ENCODE measurements around the gene RTN4. TPM values are rescaled to one million over a fixed set of nuclear protein-coding genes. Genes with fewer than 3 reads are reported as not detected.
A peak's percentile ranks its signal among the peaks of the same experiment; 100 is the strongest.
"Not testable (repeated sequence)": the region's sequence is repeated elsewhere in the genome, so short reads cannot be mapped to it uniquely, and the experiment has no call there.

Gene RTN4
- total RNA-seq, 1 donor from 2014 or later: 370 TPM

- no peak for DNase-seq (ENCODE audit: low spot score)
These were observed 13.6 kb upstream of the RTN4 start for GRCh38 chr2:55063713-55064323.

GRCh38 chr2:55063226-55063625, 13.0 kb upstream of the RTN4 start:
- no peak for DNase-seq (ENCODE audit: low spot score)

DNA sequence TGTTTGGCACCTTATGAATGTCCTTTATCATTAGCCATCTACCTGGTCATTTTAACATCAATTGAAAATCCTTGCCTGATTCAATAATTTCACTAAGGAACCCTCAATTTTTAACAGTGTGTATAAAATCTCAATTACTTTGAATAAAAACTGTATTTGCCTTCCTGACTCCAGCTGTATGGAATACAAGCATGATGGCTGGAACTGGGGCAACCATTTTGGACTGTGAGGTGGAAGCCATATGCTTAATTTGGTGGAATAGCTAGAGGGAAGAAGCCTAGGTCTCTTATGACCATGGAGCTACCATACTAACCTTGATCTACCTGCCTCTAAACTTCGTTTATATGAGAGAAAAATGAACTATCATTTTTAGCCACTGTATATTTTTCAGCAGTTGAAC, 12.5 kb upstream of the RTN4 start:
- no peak for DNase-seq (ENCODE audit: low spot score)

GRCh38 chr2:55061523-55062344, 11.5 kb upstream of the RTN4 start:
- DNase-seq (ENCODE audit: low spot score): no peak

GRCh38 chr2:55059793-55060192, 9.5 kb upstream of the RTN4 start:
- DNase-seq (ENCODE audit: low spot score): no peak

DNA sequence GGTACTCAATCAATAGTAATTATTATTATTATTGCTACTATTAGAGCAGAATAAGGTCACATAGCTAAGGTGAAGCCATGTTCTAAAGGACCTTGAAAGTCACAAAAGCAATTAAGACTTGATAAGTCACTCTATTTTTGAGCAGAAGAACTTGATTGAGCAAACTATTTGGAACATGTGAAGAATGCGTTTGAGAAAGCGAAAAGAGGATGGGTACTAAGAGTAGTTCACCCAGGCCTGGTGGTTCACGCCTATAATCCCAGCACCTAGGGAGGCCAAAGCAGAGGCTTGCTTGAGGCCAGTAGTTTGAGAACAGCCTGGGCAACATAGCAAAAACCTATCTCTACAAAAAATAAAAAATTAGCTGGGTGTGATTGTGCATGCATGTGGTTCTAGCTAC, 7.2 kb upstream of the RTN4 start:
- DNase-seq (ENCODE audit: low spot score): no peak

DNA sequence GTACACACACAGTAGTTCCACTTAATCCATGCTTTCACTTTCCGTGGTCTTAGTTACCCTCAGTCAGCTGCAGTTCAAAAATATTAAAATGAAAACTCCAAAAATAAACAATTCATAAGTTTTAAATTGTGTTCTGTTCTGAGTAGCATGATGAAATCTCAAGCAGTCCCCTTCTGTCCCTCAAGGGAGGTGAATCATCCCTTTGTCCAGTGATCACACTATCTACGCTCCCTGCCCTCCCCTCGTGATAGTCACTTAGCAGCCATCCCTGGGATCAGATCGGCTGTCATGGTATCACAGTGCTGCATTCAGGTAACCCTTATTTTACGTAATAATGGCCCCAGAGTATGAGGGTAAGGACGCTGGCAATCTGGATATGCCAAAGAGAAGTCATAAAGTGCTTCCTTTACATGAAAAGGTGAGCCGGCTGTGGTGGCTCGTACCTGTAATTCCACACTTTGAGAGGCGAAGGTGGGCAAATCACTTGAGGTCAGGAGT, 5.8 kb upstream of the RTN4 start:
- no peak for DNase-seq (ENCODE audit: low spot score)

DNA sequence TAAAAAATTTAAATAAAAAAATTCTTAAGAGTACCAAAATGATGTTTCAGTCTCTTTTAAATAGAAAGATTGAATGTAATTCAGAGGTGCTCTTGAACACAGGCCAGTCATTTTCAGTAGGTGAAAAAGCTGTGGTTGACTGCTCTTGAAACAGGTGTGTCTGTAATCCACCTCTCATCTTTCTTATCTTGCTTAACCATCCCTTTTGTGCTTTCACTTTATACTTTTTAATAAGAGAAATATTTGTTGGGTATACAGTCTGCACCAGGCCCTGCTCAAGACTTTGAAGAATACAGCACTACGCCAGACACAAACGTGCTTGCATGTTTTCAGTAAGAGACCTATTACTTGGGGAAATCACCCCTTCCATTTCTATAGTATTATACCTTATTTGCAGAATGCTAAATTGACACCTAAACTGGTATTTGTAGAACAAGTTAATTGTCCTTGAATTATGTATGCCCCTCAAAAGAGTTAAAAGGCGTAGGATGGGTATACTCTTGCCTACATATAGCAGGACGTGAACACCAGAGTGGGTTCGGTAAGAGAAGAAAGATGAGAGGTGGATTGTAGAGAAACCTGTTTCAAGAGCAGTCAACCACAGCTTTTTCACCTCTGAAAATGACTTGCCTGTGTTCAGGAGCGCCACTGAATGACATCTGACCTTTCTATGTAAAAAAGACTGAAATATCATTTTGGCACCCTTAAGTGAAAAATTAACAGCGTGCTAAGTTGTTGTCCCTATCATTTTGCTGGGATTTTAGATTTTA, 4.0 kb upstream of the RTN4 start:
- no peak for DNase-seq (ENCODE audit: low spot score)

GRCh38 chr2:55053225-55053624, 3.0 kb upstream of the RTN4 start:
- DNase-seq (ENCODE audit: low spot score): not testable (repeated sequence)

GRCh38 chr2:55052129-55053061, 2.1 kb upstream of the RTN4 start:
- DNase-seq (ENCODE audit: low spot score): no peak

- peak; percentile 60 for DNase-seq (ENCODE audit: low spot score)
These were observed 995 bp upstream of the RTN4 start for GRCh38 chr2:55051026-55051866.

GRCh38 chr2:55049821-55050099, 491 bp downstream of the RTN4 start:
- no peak for DNase-seq (ENCODE audit: low spot score)

DNA sequence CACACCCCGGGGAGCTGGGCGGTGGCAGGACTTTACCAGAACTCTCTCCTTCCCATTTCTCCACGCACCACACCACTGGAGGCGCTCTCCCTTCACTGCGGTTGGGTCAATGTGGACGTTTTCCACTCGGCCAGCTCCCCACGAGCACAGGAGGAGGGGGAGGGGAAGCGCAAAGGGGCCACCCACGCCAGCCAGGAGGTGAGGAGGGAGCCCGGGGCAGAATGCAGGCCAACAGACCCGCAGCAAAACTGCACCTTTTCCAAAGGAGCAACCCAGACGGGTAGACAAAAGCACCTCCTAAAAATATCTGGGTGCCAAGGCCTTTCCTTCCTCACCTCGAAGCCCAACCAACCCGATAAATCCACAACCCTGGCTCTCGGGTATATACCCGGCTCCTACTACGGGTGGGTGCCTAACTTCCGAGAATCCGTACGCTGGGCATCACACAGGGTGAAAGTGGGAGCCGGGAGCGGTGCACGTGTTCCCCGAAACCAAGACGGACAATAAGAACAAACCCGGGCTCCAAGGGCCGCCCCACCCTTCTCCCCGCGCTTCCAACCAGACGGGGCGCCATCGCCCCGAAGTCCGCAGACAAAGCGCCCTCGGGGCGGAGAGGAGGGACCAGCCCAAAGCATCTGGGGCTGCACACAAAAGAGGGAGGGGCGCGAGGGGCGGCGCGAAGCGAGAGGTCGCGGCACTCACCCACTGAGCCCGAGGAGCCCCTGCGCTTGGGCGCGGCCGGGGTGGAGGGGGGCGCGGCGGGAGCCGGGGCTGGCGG, 1.0 kb downstream of the RTN4 start:
- peak; percentile 90 for DNase-seq (ENCODE audit: low spot score)

GRCh38 chr2:55048508-55049042, 1.7 kb downstream of the RTN4 start:
- peak; percentile 33 for DNase-seq (ENCODE audit: low spot score)

DNA sequence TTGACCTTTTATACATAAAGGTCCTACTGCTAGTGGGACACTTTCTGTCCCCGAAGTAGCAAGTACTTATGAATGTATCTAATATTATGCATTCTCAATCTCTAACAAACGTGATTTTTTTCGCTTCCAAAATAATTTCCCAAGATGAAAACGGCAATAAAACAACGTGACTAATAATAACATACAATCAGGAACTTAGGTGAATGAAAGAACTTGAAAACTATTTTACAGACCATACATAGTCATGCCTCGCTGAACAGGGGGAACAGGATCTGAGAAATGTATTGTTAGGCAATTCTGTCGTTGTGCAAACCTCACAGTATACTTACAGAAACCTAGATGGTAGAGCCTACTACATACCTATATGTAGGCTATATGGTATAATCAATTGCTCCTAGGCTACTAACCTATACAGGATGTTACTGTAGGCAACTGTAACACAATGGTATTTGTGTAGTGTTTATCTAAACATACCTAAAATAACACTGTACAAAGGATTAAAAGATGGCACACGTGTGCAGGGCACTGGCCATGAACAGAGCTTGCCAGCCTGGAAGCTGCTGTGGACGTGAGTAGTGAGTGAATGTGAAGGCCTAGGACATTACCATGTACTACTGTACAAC, 2.5 kb downstream of the RTN4 start:
- DNase-seq (ENCODE audit: low spot score): no peak

DNA sequence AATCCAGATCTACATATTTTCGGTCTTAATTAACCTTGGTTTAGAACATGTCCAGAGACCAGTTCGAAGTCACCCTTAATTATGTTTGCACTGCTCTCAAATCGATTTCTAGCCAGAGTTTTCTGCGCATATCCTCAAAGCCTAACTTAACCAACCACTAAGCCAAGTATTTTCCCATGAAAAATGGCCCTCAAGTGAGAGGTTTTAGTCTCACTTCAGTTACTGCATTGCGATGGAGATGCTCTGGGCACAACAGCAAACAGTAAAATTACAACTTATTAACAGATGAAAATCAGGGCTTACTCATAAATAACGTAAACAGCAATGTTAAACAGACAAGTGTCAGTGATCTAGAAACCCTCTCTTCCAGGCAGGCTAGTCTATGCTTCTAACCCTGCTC, 4.5 kb downstream of the RTN4 start:
- DNase-seq (ENCODE audit: low spot score): no peak

DNA sequence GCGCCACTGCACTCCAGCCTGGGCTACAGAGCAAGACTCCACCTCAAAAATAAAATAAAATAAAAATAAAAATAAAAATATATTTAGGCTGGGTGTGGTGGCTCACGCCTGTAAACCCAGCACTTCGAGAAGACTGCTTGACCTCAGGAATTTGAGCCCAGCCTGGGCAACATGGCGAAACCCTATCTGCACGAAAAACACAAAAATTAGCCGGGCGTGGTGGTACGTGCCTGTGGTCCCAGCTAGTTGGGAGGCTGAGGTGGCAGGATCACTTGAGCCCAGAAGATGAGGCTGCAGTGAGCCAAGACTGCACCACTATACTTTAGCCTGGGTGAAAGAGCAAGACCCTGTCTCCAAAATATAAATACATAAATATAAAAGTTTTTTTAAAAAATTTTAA, 6.4 kb downstream of the RTN4 start:
- no peak for DNase-seq (ENCODE audit: low spot score)

DNA sequence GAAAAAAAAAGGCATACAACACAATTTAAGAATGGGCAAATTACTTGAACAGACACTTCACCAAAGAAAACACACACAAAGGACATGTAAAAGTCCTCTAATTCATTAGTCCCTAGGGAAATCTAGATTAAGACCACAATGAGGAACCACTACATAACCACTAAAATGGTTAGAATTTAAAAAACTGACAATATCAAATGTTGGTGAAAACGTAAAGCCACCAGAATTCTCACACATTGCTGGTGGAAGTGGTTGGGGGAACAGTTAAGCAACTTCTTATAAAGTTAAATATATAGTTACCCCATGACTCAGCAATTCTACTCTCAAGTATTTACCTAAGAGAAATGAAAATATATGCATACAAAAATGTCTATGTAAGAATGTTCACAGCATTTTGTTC, 11.8 kb downstream of the RTN4 start:
- no peak for DNase-seq (ENCODE audit: low spot score)

DNA sequence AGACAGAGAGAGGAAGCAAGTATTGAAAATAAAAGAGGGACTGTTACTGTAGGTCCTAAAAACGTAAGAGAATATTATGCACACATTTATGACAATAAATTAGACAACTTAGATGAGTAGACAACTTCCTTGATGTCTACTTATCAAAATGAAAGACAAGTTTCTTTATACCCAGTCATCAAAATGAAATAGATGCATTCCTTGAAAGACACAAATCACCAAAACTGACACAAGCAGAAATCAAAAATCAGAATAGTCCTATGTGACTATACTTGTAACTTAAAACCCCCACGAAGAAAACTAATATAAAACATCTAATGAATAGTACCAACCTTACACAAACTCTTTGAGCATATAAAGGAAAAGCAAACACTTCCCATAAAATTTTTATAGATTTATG, 14.5 kb downstream of the RTN4 start:
- no peak for DNase-seq (ENCODE audit: low spot score)

Data from mucosa of gallbladder (tissue), 1 donor.